SK-N-SH (cell line): Measurements from ENCODE around the gene MSTN. TPM values are rescaled to one million over a fixed set of nuclear protein-coding genes. Genes with fewer than 3 reads are reported as not detected.

ENCODE experiments used
- CTCF ChIA-PET: fragments of 300-600, 350-600 bp; formaldehyde crosslinking; extraction: SDS; loops from one replicate; lab custom pipeline; 2021; lab: Yijun Ruan, JAX
- POLR2A ChIA-PET: fragments of 350-600 bp; sonication (Branson Sonifier 250); formaldehyde crosslinking; extraction: SDS; loops from one replicate; lab custom pipeline; 2020; ENCODE audit warnings: antibody characterized with exemption, inconsistent platforms; lab: Yijun Ruan, JAX
- DNase-seq: peaks from one replicate; pipeline ENCODE4 v3.0.0; 2012
- H2AFZ ChIP-seq: fragments of 200-600 bp; sonication (generic); 2 replicates; pipeline ENCODE4 v1.8.1; 2016; ENCODE audit warnings: antibody characterized with exemption, mild to moderate bottlenecking, low read depth
- H3F3A ChIP-seq: fragments of 200-600 bp; sonication (generic); replicated peaks from 2 replicates; pipeline ENCODE3; 2016; ENCODE audit warnings: antibody characterized with exemption, mild to moderate bottlenecking; ENCODE audit not compliant: insufficient read depth
- H3K27ac ChIP-seq, 2 experiments: fragments of 200-500 bp in 1 of 2; fragments of 200-600 bp in 1 of 2; sonication (Bioruptor generic) in 1 of 2; sonication (generic), shearing (Covaris generic) in 1 of 2; 2 replicates each; pipeline versions ENCODE4 v1.5.1 to v1.6.1; 2014 to 2016; ENCODE audit warnings: low read depth in 2 of 2, inconsistent platforms in 1 of 2, low read length in 1 of 2, mild to moderate bottlenecking in 1 of 2, mixed read lengths in 1 of 2
- H3K27me3 ChIP-seq: fragments of 200-600 bp; sonication (generic), shearing (Covaris generic); 2 replicates; pipeline ENCODE4 v1.6.1; 2016; ENCODE audit warnings: mixed run types; ENCODE audit not compliant: insufficient read depth
- H3K36me3 ChIP-seq, 2 experiments: fragments of 200-500 bp in 1 of 2; fragments of 200-600 bp in 1 of 2; sonication (Bioruptor generic) in 1 of 2; sonication (generic) in 1 of 2; replicated peaks in 1 of 2; 2 replicates each; pipeline versions ENCODE3 to v1.5.1; 2014 to 2016; ENCODE audit warnings: low read length in 1 of 2, mild to moderate bottlenecking in 1 of 2; ENCODE audit not compliant: insufficient read depth in 2 of 2, control insufficient read depth in 1 of 2
- H3K4me1 ChIP-seq, 2 experiments: fragments of 200-500 bp in 1 of 2; fragments of 200-600 bp in 1 of 2; sonication (Bioruptor generic) in 1 of 2; sonication (generic), shearing (Covaris generic) in 1 of 2; 2 replicates each; pipeline versions ENCODE4 v1.5.1 to v1.6.1; 2014 to 2016; ENCODE audit warnings: low read depth in 1 of 2, low read length in 1 of 2, mixed run types in 1 of 2; ENCODE audit not compliant: insufficient read depth in 2 of 2, control insufficient read depth in 1 of 2
- H3K4me2 ChIP-seq: fragments of 200-600 bp; sonication (generic), shearing (Covaris generic); 2 replicates; pipeline ENCODE4 v1.6.1; 2017; ENCODE audit warnings: mixed run types
- H3K4me3 ChIP-seq, 2 experiments: fragments of 200-500 bp in 1 of 2; fragments of 200-600 bp in 1 of 2; sonication (Bioruptor generic) in 1 of 2; sonication (generic), shearing (Covaris generic) in 1 of 2; 2 replicates each; pipeline versions ENCODE4 v1.5.1 to v1.8.1; 2014 to 2016; ENCODE audit warnings: low read depth in 2 of 2, inconsistent platforms in 1 of 2, low read length in 1 of 2, mild to moderate bottlenecking in 1 of 2, mixed read lengths in 1 of 2, moderate library complexity in 1 of 2
- H3K79me2 ChIP-seq: fragments of 200-600 bp; sonication (generic); 2 replicates; pipeline ENCODE4 v1.8.1; 2017; ENCODE audit warnings: mild to moderate bottlenecking; ENCODE audit not compliant: insufficient read depth
- H3K9ac ChIP-seq: fragments of 200-600 bp; sonication (generic); 2 replicates; pipeline ENCODE4 v1.6.1; 2017; ENCODE audit warnings: mixed run types
- H3K9me2 ChIP-seq: fragments of 200-600 bp; sonication (generic); 2 replicates; pipeline ENCODE4 v1.6.1; 2017; ENCODE audit warnings: mixed run types
- H3K9me3 ChIP-seq: fragments of 200-600 bp; sonication (generic); 2 replicates; pipeline ENCODE4 v1.6.1; 2017; ENCODE audit warnings: mixed run types, mild to moderate bottlenecking, moderate library complexity
- H4K20me1 ChIP-seq: fragments of 200-600 bp; sonication (generic); 2 replicates; pipeline ENCODE4 v1.6.1; 2017; ENCODE audit warnings: mild to moderate bottlenecking, mixed run types; ENCODE audit not compliant: insufficient read depth
- ELF1 ChIP-seq: IDR thresholded peaks from 2 replicates; pipeline ENCODE4 v1.4.0; 2012
- EP300 ChIP-seq, 2 experiments: IDR thresholded peaks; 2 replicates each; pipeline versions ENCODE4 v1.4.0 to v1.6.1; 2012; ENCODE audit warnings: borderline replicate concordance in 1 of 2, low read depth in 1 of 2, low read length in 1 of 2
- FOSL2 ChIP-seq: IDR thresholded peaks from 2 replicates; pipeline ENCODE4 v1.4.0; 2012; ENCODE audit warnings: low read depth, mild to moderate bottlenecking, moderate library complexity, borderline replicate concordance
- FOXJ3 ChIP-seq: sonication (generic); formaldehyde crosslinking; IDR thresholded peaks from 2 replicates; pipeline ENCODE4 v1.5.1; 2020; ENCODE audit warnings: mild to moderate bottlenecking, missing genetic modification reagents
- RFX5 ChIP-seq: IDR thresholded peaks from 2 replicates; pipeline ENCODE4 v1.6.1; 2012; ENCODE audit warnings: mild to moderate bottlenecking, improper control_type of control experiment, low read length
- RXRA ChIP-seq: IDR thresholded peaks from 2 replicates; pipeline ENCODE4 v1.4.0; 2012; ENCODE audit warnings: low read depth, mild to moderate bottlenecking, borderline replicate concordance
- SIN3A ChIP-seq: IDR thresholded peaks from 2 replicates; pipeline ENCODE4 v1.6.1; 2012; ENCODE audit warnings: low read depth, mild to moderate bottlenecking, low read length, moderate library complexity, borderline replicate concordance
- SMC3 ChIP-seq: IDR thresholded peaks from 2 replicates; pipeline ENCODE4 v1.6.1; 2012; ENCODE audit warnings: low read depth, low read length, improper control_type of control experiment
- TAF1 ChIP-seq: IDR thresholded peaks from 2 replicates; pipeline ENCODE4 v1.6.1; 2012; ENCODE audit warnings: low read depth, mild to moderate bottlenecking, low read length, moderate library complexity, borderline replicate concordance
- WGBS: methylation state at CpG from one replicate; pipeline ENCODE4 v1.1.6; 2017; ENCODE audit warnings: low lambda C conversion rate; 5-methylcytosine and 5-hydroxymethylcytosine counted together
- polyA plus RNA-seq, 3 experiments: library from polyadenylated mRNA; depleted of rRNA; stranded (reverse); fragments of >200 nt; gene quantifications; 2 replicates each; pipeline ENCODE4 v1.2.3, GENCODE V29; 2012
- TF ChIP-seq, protein P1 (sequence below): IDR thresholded peaks from 2 replicates; pipeline ENCODE4 v1.6.1; 2012; ENCODE audit warnings: mild to moderate bottlenecking, low read depth, low read length, moderate library complexity
- TF ChIP-seq, protein P2 (sequence below): IDR thresholded peaks from 2 replicates; pipeline ENCODE4 v1.4.0; 2012; ENCODE audit warnings: low read depth
- TF ChIP-seq, protein P3 (sequence below): fragments of 200-600 bp; sonication (generic); IDR thresholded peaks from 2 replicates; pipeline ENCODE4 v1.6.1; 2017; ENCODE audit warnings: antibody characterized with exemption, mild to moderate bottlenecking, moderate library complexity
- TF ChIP-seq, protein P4 (sequence below): fragments of 150-350 bp; IDR thresholded peaks from 2 replicates; pipeline ENCODE4 v1.6.1; 2017; ENCODE audit warnings: antibody characterized with exemption, low read length, low read depth, borderline replicate concordance

Gene MSTN
- polyA plus RNA-seq, 1 of the 3 experiments (the other 2 are of a cell fraction): 0.05 TPM

DNA sequence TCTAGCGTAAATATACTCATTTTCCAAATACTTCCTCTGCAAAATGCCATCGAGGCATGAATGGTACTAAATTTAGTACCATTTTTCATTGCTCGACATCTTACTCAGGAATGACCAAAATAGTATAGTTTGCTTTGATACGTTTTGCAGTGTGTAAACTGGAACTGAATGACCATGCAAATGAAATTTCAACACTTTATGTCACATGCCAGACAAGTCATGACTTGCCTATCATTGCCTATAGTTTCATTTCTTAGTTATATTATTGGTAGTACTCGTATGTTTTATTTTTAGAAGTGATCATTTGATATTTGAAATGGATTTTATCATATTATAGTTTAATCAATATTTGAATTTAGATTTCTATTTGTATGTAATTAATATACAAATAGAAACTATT lies 9.1 kb downstream of the MSTN start (continued):
- TF ChIP-seq, protein P1, sequence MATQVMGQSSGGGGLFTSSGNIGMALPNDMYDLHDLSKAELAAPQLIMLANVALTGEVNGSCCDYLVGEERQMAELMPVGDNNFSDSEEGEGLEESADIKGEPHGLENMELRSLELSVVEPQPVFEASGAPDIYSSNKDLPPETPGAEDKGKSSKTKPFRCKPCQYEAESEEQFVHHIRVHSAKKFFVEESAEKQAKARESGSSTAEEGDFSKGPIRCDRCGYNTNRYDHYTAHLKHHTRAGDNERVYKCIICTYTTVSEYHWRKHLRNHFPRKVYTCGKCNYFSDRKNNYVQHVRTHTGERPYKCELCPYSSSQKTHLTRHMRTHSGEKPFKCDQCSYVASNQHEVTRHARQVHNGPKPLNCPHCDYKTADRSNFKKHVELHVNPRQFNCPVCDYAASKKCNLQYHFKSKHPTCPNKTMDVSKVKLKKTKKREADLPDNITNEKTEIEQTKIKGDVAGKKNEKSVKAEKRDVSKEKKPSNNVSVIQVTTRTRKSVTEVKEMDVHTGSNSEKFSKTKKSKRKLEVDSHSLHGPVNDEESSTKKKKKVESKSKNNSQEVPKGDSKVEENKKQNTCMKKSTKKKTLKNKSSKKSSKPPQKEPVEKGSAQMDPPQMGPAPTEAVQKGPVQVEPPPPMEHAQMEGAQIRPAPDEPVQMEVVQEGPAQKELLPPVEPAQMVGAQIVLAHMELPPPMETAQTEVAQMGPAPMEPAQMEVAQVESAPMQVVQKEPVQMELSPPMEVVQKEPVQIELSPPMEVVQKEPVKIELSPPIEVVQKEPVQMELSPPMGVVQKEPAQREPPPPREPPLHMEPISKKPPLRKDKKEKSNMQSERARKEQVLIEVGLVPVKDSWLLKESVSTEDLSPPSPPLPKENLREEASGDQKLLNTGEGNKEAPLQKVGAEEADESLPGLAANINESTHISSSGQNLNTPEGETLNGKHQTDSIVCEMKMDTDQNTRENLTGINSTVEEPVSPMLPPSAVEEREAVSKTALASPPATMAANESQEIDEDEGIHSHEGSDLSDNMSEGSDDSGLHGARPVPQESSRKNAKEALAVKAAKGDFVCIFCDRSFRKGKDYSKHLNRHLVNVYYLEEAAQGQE: no peak
- no peak for TF ChIP-seq RXRA
- no peak for TF ChIP-seq TAF1
- no peak for TF ChIP-seq ELF1

DNA sequence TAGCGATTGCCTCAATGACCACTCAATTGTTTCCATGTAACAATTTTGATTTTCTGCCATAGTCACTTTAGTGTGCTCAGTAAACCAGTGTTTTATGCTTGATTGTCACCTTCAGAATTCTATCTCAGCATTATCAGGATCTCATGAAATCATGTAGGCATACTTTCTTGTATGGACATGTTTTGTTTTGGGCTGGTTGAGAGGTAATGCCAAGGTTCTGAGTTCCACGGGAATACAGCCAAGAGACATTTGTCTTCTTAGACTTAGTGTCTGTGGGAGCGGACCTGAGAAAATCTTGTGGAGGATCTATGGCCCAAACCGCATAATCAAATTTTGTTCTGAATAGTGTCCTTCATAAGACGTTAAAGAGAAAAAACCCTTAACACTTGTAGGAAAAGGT lies 10.2 kb downstream of the MSTN start:
- POLR2A ChIA-PET: no interaction called here
- Histone ChIP-seq H3K9ac (no peak overlapping the region), H3K79me2 (no peaks in the 10 kb centered on the region), H3K9me2 (no peaks in the 10 kb centered on the region), H3K9me3 (peaks cover 5% of the 10 kb centered on the region; the same call in 1 of the 2 replicates), H3K27me3 (no peaks in the 10 kb centered on the region), H4K20me1 (no peaks in the 10 kb centered on the region), H3K27ac (no peak overlapping the region), H2AFZ (no peak overlapping the region), H3K4me3 (no peak overlapping the region), H3F3A (no peaks in the 10 kb centered on the region), H3K4me1 (no peaks in the 10 kb centered on the region), H3K36me3 (no peaks in the 10 kb centered on the region), H3K4me2 (no peak overlapping the region)
- TF ChIP-seq FOXJ3 (no peak), SIN3A (no peak), SMC3 (no peak), EP300 (IDR thresholded peaks at IDR 0.05; ENCODE audit: borderline replicate concordance in 1 of 2, low read depth in 1 of 2, low read length in 1 of 2) (no peak), RFX5 (no peak), FOSL2 (no peak)
- TF ChIP-seq, protein P2, sequence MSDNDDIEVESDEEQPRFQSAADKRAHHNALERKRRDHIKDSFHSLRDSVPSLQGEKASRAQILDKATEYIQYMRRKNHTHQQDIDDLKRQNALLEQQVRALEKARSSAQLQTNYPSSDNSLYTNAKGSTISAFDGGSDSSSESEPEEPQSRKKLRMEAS: no peak
- TF ChIP-seq, protein P3, sequence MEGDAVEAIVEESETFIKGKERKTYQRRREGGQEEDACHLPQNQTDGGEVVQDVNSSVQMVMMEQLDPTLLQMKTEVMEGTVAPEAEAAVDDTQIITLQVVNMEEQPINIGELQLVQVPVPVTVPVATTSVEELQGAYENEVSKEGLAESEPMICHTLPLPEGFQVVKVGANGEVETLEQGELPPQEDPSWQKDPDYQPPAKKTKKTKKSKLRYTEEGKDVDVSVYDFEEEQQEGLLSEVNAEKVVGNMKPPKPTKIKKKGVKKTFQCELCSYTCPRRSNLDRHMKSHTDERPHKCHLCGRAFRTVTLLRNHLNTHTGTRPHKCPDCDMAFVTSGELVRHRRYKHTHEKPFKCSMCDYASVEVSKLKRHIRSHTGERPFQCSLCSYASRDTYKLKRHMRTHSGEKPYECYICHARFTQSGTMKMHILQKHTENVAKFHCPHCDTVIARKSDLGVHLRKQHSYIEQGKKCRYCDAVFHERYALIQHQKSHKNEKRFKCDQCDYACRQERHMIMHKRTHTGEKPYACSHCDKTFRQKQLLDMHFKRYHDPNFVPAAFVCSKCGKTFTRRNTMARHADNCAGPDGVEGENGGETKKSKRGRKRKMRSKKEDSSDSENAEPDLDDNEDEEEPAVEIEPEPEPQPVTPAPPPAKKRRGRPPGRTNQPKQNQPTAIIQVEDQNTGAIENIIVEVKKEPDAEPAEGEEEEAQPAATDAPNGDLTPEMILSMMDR: no peak
- TF ChIP-seq, protein P4, sequence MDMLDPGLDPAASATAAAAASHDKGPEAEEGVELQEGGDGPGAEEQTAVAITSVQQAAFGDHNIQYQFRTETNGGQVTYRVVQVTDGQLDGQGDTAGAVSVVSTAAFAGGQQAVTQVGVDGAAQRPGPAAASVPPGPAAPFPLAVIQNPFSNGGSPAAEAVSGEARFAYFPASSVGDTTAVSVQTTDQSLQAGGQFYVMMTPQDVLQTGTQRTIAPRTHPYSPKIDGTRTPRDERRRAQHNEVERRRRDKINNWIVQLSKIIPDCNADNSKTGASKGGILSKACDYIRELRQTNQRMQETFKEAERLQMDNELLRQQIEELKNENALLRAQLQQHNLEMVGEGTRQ: no peak
- no peak for DNase-seq
- 93% methylated on average over 5 of the region's 5 CpGs for WGBS
- CTCF ChIA-PET: no interaction called here
